NCI-H1694 (cell line): Measurements from ENCODE around the gene PHTF2.
"Not testable (repeated sequence)": the region's sequence is repeated elsewhere in the genome, so short reads cannot be mapped to it uniquely, and the experiment has no call there.

ENCODE experiments used
- DNase-seq: peaks from one replicate; lab custom pipeline; 2025; lab: John Stamatoyannopoulos, UW

PHTF2 gene

DNA sequence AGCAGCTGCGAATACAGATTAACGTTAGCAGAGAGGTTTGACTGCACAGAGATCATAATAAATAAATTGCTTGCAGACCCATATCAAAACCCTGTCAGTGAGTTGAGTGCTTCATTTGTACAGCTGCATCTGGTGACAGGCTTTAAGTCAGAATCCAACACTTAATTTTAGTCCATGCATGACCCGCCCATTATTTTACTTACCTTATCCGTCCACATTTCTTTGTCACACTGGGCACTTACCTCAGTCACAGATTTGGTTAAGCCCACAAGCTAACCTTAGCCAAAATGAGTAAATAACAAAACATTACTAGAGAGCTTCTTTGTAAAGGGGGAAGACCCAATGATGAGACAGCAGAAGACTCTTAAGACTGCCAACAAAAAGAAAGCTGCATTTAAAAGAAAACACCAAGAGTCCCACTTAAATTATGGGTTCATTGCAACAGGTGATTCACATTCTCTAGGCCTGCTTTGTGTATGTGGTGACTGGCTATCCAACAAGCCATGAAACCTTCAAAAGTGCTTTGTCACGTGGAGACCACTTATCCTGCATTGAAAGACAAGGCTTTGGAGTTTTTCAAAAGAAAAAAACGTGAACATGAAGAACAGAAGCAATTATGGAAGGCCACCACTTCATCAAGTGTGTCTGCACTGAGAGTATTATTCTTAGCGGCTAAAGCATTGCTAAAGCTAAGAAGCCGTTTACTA is 32.2 kb downstream of the PHTF2 start:
- DNase-seq: no peak

DNA sequence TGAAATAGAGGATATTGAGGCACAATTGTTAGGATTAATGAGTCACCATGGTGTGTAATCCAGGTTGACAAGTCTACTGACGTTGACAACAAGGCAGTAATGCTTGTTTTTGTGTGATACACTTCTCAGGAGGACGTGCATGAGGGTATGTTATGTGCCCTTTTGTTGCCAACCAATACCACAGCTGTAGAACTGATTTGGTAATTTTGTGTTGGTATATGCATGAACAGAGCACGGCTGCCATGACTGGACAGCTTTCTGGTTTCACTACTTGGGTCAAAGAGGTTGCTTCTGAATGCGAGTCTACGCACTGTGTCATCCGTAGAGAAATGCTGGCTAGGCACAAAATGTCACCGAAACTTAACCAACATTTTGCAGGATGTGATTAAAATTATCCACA is 32.9 kb downstream of the PHTF2 start:
- DNase-seq: no peak

DNA sequence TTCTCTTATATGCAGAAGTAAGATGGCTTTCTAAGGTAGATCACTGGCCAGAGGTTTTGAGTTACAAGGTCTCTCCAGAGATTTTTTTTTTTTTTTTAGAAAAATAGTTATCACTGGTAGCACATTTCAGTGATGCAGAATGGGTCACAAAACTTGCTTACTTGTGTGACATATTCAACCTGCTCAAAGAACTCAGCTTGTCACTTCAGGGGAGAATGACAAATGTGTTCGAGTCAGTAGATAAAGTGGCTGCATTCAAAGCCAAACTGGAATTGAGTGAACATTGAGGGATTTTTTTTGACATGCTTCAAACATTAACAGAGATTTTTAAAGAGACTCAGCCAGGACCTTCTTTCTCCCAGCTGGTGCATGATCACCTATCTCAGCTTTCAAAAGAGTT is 33.4 kb downstream of the PHTF2 start:
- DNase-seq: no peak

DNA sequence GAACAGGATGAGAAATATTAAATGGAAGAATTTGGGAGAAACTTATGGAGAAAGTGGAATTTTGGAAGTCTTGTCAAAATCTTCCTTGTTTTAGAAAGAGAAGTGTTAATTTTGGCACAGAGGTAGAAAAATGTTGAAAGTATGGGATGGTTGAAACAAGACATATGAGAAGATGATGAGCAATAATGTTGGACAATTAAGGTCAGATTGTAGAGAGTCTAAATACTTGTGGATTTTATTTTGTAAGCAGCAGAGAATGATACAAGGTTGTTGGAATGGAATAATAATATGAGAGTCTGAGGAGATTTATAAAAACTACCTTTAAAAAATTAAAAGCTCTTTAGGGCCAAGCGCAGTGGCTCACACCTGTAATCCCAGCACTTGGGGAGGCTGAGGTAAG is 34.6 kb downstream of the PHTF2 start:
- DNase-seq: no peak

DNA sequence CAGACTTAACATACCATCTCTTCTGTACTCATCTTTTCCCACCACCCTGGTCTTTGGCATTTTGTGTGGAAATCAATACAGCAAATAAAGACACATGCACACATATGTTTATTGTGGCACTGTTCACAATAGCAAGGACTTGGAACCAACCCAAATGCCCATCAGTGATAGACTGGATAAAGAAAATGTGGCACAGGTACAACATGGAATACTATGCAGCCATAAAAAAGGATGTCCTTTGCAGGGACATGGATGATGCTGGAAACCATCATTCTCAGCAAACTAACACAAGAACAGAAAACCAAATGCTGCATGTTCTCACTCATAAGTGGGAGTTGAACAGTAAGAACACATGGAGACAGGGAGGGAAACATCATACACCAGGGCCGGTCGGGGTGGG is 37.9 kb downstream of the PHTF2 start:
- DNase-seq: not testable (repeated sequence)

DNA sequence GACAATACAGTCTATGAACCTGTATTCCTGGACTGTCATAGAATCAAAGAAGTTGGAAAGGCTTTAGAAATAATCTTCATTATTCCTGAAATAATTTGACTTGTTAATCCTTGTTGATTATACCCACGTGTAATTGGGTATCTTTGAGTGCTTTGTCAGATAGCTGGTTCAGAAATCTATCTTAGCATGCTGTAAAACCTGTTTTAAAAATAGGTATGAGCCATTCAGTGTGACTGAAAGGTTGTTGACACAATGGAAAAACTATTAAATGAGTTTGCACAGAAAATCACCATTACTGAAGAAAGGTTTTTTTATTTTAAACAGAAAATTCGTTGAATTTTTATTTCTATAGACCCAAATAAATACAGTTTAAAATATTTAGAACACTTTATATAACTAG is 38.7 kb downstream of the PHTF2 start:
- no peak for DNase-seq

DNA sequence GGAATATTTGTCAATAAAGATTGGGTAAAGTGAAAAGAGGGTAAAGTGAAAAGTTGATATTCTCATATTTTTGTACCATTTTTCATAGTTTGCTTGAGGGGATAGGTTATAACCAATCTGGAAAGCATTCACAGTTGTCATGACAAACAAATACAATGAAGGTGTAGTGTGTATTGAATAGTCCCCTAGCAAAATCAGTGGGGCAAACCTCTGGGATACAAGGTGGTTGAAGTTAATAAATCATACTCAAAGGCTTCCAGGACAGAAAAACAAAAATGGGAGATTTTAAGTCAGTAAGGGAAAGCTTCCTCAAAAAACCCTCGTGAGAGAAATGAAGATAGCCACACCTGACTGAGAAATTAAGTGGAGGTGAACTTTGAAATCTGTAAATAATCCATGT is 39.4 kb downstream of the PHTF2 start:
- DNase-seq: no peak

DNA sequence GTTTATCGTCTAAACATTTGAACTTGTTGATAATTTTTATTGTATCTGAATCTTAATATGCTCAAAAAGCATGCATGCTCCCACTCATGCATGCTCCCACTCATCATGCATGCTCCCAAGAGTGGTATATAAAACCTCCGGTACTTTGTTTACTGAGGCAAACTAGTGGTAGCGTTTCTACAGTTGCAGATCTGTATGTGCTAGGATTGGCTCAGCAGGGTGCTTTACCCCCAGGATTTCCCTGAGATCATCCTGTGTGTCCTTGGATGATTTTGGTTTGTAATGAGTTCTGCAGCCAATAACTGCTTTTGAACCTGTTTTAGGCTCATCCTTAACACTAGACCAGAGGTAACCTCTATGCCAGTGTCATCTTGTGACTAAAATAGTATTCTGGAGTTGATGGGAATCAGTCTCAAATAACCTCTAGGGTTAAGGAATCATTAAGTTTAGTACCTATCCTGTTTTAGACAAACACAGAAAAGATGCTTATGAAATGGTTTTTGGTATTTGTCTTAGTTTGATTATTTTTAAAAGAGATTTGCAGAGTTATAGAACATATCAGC is 40.4 kb downstream of the PHTF2 start:
- DNase-seq: no peak

DNA sequence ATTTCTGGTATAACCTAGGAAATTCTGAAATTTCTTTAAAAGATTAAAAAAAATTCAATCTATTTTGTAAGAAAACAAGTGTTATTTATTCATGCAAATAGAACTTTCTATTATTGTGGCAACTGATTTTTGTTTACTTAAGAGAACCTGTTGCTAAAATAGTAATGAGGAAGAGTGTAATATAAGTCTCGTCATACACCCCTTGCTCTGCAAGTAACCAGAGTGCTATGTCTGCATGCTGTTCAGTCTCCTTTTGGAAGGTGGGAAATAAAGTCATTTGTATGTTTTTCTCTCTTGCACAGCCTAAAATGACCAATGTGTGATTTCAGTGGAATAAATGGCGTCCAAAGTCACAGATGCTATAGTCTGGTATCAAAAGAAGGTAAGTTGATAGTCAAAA is 41.3 kb downstream of the PHTF2 start:
- DNase-seq: no peak

DNA sequence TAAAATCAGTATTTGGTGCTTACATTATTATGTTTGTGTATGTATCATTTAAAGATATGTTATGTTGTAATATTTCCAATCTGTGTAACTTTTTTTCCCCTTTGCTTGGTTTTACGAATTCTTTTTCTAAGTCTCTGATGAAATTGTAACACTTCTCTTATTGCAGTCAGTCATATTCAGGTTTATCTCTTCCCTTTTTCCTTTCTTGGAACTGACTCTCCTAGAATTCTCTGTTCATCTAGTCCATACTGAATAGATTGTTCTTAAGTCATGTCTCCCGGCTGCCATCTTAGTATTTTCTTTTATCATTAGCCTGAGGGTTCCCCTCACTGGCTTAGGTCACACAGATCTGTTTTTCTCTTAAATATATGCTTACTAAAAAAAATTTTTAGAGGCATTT is 44.6 kb downstream of the PHTF2 start:
- DNase-seq: no peak

DNA sequence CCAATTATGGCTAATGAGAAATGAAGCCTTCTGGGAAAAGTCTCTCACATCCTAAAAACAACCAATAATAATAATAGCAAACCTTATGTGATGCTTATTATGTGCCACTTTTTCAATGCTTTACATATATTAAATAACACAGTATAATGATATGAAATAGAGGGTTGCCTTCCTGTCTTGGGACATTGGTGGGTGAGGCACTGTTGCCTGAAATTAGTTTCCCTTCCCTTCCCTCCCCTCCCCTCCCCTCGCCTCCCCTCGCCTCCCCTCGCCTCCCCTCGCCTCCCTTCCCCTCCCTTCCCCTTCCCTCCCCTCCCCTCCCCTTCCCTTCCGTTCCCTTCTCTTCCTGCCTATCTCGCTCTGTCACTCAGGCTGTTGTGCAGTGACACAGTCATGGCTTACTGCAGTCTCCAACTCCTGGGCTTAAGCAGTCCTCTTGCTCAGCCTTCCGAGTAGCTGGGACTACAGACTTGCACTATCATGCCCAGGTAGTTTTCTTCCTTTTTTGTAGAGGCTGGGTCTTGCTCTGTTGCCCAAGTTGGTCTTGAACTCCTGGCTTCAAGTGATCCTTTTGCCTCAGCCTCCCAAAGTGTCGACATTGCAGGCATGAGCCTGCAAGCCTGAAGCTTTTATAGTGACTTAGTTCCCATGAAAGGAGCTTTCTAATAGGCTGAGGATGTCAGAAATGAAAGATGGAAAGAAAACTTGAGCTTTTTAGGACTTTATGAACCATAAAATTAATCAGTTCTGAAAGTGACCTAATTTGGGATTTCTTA is 47.9 kb downstream of the PHTF2 start:
- no peak for DNase-seq

DNA sequence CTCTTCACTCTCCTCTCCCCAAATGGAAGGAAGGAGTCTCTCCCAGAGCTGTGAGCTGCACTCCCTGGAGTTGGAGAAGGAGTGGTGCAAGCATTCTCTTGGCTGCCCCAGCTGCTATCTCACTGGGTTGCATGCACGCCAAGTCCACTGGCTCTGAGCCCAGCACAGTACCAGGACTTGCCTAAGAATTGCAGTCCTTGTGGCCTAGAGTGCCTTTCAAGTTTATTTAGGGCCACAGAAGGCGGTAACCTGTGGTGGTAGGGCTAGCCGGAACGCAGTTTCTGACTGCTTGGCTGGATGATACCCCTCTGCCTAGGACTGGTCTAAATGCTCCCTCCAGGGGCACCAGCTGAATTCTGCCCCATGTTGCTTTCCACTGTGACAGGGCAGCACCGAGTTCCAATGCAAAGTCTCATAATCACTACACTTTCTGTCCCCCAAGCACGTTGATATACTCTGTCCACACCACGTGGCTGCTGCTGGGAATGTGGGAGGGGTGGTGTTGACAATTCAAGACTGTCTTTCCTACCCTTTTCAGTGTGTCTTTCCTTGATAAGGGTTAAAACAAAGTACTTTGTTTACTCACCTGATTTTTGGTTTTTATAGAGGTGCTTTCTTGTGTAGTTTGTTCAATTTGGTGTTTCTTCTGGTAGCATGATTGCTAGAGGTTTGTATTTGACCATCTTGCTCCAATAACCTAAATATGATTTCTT is 57.0 kb downstream of the PHTF2 start:
- peak; percentile 3 for DNase-seq

DNA sequence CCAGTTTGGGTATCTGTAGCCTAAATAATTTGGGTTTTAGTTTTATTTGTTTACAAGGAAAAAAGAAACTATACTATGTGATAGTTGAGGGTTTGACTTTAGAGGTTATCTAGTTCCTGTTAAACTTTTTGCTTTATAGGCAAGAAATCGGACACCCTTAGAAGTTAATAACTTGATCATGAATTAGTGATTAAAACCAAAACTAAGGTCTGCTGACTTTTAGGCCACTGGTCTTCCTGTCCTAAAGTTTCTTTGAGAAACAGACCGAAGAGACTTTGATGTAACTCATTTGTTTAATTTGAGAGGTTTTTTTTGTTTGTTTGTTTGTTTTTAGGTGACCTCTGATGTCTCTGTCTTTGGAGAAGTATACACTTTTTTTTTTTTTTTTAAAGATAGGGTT is 59.7 kb downstream of the PHTF2 start:
- DNase-seq: no peak

DNA sequence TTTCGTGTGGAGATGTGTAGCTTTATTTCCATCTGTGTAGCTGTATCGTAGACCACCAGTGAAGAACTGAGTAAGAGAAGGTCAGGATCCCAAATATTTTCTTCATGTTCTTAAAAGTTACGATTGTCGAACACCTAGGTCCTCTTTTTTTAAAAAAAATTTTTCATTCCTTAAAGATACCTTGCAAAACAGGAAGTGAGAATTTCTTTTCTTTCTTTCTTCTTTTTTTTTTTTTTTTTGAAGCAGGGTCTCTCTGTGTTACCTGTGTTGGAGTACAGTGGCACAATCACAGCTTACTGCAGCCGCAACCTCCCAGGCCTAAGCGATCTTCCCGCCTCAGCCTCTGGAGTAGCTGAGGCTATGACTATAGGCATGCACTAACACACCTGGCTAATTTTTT is 60.8 kb downstream of the PHTF2 start:
- no peak for DNase-seq

DNA sequence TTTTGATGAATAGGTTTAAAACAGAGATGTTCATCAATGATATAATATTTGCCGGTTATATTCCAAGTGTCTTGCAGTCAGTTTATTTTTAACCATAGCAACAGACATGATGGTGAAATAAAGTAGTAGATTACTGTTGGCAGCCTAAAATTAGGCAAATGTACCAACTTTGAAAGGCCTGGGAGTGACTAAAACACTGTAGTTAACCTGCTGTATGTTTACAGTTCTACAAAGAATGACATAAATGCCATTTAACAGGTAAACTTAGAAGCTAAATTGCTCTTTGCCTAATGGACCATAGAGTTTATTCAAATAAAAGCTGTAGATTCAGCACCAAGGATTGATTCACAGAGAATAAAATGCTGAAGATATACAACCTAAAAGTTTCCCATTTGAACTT is 64.1 kb downstream of the PHTF2 start:
- DNase-seq: no peak

DNA sequence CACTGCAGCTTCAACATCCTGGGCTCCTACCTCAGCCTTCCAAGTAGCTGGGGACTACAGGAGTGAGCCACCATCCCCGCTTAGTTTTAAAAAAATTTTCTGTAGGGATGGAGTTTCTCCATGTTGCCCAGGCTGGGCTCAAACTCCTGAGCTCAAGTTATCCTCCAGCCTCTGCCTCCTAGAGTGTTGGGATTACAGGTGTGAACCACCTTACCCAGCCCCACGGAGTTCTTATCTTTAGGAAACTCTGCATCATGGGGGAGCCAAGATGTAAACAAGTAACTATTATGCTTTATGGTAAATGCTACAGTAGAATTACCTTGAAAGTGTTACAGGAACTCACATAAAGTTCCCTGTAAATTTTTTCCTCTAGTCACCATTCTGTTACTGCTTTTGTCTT is 65.3 kb downstream of the PHTF2 start:
- no peak for DNase-seq

DNA sequence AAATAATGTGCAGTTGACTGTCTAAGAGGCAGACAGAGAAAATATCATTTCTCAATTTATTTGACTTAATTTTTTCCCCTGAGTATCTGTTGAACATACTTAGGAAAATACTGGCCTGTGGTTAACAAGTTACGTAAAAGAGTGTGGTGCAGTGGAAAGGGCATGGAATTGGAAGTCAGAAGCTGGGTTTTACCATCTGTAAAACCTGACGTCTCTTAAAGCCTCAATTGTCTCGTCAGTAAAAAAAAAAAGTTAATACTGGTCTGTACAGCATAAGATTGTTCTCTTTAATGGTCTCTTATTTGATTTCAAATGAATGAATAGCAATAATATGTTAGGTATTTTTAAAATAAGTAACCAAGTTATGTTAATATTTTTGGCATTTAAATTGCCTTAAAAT is 67.8 kb downstream of the PHTF2 start:
- no peak for DNase-seq

DNA sequence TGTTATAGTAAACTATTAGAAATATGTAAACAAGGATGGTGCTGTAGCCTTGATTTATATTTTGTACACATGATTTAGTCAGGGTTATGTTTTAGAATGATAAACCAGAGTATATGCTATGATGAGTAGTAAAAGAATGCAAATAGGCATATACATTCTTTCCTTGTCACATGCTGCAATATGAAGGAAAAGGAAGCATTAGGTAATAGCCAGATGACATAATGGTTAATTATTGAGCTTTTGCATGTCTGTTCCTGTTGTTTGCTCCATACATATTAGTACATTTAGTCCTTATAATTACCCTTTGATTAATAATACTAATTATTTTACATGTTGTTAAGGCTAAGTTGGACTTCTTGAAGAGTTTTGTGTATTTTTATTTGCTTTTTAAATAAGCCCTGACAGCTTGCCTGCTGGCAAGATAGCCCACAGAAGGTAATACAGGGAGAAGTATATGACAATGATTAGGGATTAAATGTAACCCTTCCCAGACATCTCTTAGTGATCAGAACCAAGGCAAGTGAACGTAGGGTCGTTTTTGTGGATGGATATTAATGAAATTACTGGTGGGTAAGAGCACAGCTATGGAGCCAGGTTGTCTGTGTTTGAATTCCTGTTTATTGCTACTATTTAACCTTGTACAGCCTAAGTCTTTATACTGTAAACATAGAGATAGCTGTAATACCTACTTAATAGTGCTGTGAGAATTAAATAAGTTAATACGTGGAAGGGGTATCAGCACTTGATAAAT is 68.4 kb downstream of the PHTF2 start:
- DNase-seq: peak; percentile 2

DNA sequence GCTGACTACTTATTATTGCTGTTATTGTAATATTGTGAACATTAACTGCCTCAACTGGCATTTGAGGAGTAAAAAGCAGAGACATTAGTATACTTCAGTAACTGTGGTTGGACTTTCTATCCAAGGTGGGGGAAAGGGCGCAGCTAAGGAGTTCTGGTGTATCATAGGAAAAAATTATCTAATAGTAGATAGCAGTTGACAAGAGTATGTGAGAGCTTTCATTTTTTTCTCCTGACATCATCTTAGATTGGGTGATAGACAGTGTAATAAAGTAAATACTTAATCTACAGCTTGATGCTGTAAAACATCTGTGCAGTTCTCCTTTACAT is 68.9 kb downstream of the PHTF2 start:
- DNase-seq: no peak

DNA sequence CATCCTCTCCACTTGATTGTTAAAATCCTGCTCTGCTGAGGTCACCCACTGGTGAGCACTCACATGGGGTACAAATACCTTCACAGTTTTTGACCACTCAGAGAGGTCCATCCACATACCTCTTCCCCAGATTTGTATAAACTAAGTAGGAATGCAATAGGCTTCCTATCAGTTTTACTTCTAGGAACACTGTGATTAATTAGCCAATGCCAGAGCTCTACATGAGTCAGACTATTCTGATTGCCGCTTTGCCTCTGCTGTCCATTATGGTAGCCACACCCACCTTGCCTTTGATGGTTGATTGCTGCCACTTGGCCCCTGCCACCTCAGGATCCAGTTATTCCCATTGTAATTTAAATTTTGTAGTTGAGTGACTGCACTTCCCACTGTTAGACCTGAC is 73.7 kb downstream of the PHTF2 start:
- DNase-seq: not testable (repeated sequence)

DNA sequence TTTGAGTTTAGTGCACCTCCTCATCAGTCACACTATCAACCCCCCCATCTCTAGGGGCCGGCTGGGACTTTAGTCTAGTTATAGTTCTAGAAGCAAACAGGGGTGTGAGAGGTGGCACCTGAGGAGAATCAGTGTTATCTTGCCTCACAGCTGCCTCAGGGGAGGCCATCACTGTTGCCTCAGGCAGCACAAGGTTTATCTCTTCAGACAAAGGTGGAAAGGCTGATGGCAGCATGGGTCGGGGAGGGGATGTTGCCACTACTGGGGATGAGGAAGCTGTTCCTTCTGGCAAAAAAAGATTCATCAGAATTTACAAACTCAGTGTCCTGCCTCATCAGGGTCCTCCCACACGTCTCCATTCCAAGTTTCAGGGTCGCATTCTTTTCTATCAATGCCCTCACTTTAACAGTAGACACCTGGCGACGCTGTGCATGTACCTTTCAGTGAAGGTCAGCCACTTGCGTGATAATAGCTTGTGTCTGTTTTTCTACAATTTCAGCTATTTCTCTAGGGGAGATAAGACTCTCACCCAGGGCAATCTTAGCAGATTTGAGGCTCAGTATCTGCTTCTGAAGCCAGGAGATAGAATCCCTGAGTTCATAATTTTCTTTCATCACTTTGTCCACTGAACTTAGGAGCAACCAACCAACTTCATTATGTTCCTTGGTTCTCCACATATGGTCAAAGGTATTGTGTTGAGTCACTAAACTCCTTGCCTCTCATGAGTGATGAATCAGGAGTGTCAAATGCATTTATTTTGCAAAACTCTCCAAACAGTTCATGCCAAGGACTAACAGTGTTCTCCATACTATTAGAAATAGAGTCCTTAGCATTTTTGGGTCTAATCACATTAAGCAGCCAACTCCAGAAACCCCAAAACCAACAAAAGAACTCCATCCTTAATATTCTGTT is 75.1 kb downstream of the PHTF2 start:
- not testable (repeated sequence) for DNase-seq
